ENCODE measurements around the gene TTC28. TPM values are rescaled to one million over a fixed set of nuclear protein-coding genes. Genes with fewer than 3 reads are reported as not detected.

TTC28 gene
- total RNA-seq, 3 donors from 2014 or later, result 9.6 to 32.3 (median 13.2) TPM

DNA sequence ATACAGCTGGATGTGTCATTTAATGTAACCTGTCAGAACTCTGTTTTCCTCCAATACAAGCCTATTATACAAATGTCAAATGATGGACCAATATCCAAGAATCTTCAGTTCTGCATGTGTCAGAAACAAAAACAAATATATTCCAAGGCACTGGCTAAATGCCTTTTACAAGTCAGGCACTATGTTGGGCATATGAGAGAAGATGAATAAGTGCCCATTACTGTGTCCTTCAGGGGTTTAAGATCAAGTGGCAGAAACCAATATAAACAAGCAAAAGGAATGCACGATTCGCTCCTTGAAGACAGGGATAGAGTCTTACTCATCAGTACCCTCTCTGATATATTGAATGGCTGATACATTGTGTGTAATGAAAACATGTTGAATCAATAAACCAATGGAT is 254.4 kb downstream of the TTC28 start:
- TF ChIP-seq CTCF (IDR thresholded peaks at IDR 0.05), result no peak
- Histone ChIP-seq H3K36me3 (ENCODE audit: low read depth) (no peaks in the 10 kb centered on the region), H3K4me3 (no peak overlapping the region), H3K9me3 (no peaks in the 10 kb centered on the region), H3K4me1 (ENCODE audit: low read depth) (no peaks in the 10 kb centered on the region)
- intact Hi-C loops (cut with DNase I, micrococcal nuclease), result no loop called here
- no peak for DNase-seq
- no peak for ATAC-seq

DNA sequence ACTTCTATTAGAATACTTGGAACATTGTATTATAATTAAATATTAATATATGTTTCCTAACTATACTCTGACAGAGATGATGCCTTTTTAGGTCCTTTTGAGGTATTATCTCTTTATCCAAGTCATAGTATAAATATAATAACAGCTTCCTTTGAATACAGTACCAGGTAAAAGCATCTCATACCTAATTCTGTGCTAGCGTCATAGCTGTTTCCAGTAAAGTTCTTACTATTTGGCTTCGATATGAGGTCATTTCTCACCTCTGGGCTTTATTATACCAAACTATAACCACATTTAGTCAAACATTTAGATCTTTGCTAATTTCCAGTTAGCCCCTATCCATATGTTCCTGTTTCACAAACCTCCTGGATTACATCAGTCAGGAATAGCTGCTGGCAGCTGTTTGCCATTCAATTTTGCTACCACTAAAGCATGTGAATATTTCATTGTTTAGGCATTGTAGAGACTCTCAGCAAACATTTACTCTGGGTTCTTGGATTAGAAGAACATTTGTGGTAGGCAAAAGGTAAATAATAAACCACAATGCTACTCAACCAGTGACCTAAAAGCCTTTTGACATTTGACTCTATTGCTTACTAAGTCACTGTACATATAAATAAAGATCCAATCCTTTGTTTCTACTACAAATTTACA is 255.1 kb downstream of the TTC28 start:
- H3K4me1 ChIP-seq (ENCODE audit: low read depth), result no peaks in the 10 kb centered on the region
- H3K36me3 ChIP-seq (ENCODE audit: low read depth), result no peaks in the 10 kb centered on the region
- no peaks in the 10 kb centered on the region for H3K9me3 ChIP-seq
- ATAC-seq (no peak), DNase-seq (no peak)
- intact Hi-C loops (cut with DNase I, micrococcal nuclease), result no loop called here
- no peak overlapping the region for H3K4me3 ChIP-seq
- no peak for TF ChIP-seq CTCF (IDR thresholded peaks at IDR 0.05)

DNA sequence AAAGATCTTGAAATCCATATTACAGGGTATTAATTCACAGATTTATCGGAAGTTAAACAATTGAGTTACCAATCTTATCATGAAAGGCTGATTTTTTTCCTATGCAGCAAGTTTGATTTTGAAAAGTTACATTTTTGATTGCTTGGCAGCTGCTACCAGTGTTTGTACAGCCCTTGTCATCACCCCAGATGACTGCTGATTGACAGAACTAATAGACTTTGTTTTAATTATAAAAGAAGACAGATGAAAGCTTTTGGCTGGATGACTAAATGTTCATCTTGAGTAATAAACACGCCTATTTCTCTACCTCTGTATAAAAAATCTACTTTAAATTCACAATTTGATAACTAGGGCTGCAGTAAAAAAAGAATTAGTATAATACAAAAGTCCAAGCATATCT is 259.7 kb downstream of the TTC28 start:
- TF ChIP-seq CTCF (IDR thresholded peaks at IDR 0.05), result no peak
- intact Hi-C loops (cut with DNase I, micrococcal nuclease), result no loop called here
- no peaks in the 10 kb centered on the region for H3K4me1 ChIP-seq (ENCODE audit: low read depth)

GRCh38 chr22:28418008-28418407 is 261.6 kb downstream of the TTC28 start:
- H3K4me1 ChIP-seq (ENCODE audit: low read depth), result no peaks in the 10 kb centered on the region
- no peak overlapping the region for H3K4me3 ChIP-seq
- intact Hi-C loops (cut with DNase I, micrococcal nuclease), result no loop called here
- TF ChIP-seq CTCF (IDR thresholded peaks at IDR 0.05), result no peak
- ATAC-seq (no peak), DNase-seq (no peak)
- no peaks in the 10 kb centered on the region for H3K9me3 ChIP-seq
- H3K36me3 ChIP-seq (ENCODE audit: low read depth), result no peaks in the 10 kb centered on the region

More for the DNA sequence above, 259.7 kb downstream of the TTC28 start:
- Histone ChIP-seq H3K9me3 (no peaks in the 10 kb centered on the region), H3K36me3 (ENCODE audit: low read depth) (no peaks in the 10 kb centered on the region), H3K4me3 (no peak overlapping the region)
- no peak for ATAC-seq
- no peak for DNase-seq

DNA sequence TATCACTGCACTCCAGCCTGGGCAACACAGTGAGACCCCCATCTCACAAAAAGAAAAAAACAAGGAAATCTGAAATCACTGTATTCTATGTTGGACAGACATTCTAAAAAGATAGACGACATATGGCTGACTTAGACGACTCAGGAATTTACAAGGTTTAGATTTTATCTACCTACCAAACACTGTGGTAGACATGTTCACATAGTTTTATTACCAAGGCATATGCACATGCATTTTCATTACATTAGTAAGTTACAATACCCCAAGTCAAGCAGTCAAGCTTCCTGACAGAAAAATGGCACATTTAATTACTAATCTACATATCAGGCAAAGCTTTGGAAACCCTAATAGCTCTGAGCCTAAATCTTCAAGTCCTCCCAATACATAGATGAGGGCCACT is 262.2 kb downstream of the TTC28 start:
- no peak for TF ChIP-seq CTCF (IDR thresholded peaks at IDR 0.05)
- DNase-seq (no peak), ATAC-seq (no peak)
- Histone ChIP-seq H3K4me1 (ENCODE audit: low read depth) (no peaks in the 10 kb centered on the region), H3K36me3 (ENCODE audit: low read depth) (no peaks in the 10 kb centered on the region), H3K4me3 (no peak overlapping the region), H3K9me3 (no peaks in the 10 kb centered on the region)
- intact Hi-C loops (cut with DNase I, micrococcal nuclease), result no loop called here

DNA sequence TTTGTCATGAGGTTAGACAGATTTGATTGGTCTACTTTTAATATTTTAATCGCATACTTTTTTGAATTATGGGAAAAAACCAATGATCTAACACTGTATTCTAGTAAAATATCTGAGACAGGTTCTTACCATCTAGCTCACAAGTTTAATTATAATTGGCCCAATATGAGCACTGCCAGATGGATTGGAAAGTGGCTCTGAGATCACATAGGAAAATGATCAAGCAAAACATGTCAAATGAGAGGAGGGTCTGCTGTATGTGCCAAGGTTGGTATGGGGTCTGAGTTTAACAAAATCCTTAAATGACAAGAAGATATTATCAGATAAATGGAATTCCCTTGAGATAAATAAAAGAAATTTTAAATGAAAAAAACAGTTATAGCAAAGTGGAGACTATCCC is 264.7 kb downstream of the TTC28 start:
- DNase-seq (no peak), ATAC-seq (no peak)
- Histone ChIP-seq H3K36me3 (ENCODE audit: low read depth) (no peaks in the 10 kb centered on the region), H3K4me3 (no peak overlapping the region), H3K9me3 (no peaks in the 10 kb centered on the region), H3K4me1 (ENCODE audit: low read depth) (no peaks in the 10 kb centered on the region)
- intact Hi-C loops (cut with DNase I, micrococcal nuclease), result no loop called here
- no peak for TF ChIP-seq CTCF (IDR thresholded peaks at IDR 0.05)

Data from mucosa of descending colon (tissue), 3 donors.